Esophagus mucosa (tissue), 1 donor: ENCODE results near the gene ZFAND3. TPM values are rescaled to one million over a fixed set of nuclear protein-coding genes. Genes with fewer than 3 reads are reported as not detected.
"Not testable (repeated sequence)": the region's sequence is repeated elsewhere in the genome, so short reads cannot be mapped to it uniquely, and the experiment has no call there.

Experiments used
- ATAC-seq: fragments of 200-7000 bp; cut with Tn5 transposase; one replicate; pipeline ENCODE4 v1.9.1; 2020
- total RNA-seq: library from RNA; stranded (reverse); gene quantifications from one replicate; pipeline ENCODE4 v1.2.4, GENCODE V29; 2023
- donor health status: DM: yes; HTN: yes; CAD: no.

Gene ZFAND3
- total RNA-seq, 1 donor from 2014 or later, result 42.6 TPM

- ATAC-seq, result no peak
Observed at GRCh38 chr6:38095054-38095453, 275.5 kb downstream of the ZFAND3 start.

- ATAC-seq, result no peak
Observed at GRCh38 chr6:38099221-38099620, 279.7 kb downstream of the ZFAND3 start.

GRCh38 chr6:38100380-38100779 is 280.9 kb downstream of the ZFAND3 start:
- no peak for ATAC-seq

- ATAC-seq, result no peak
Observed at GRCh38 chr6:38103921-38104320, 284.4 kb downstream of the ZFAND3 start.

- no peak for ATAC-seq
Observed at GRCh38 chr6:38105066-38105465, 285.5 kb downstream of the ZFAND3 start.

GRCh38 chr6:38107073-38107472 is 287.5 kb downstream of the ZFAND3 start:
- no peak for ATAC-seq

GRCh38 chr6:38110481-38110971 is 291.0 kb downstream of the ZFAND3 start:
- ATAC-seq, result peak; percentile 77

- ATAC-seq, result no peak
Observed at GRCh38 chr6:38112181-38112580, 292.7 kb downstream of the ZFAND3 start.

GRCh38 chr6:38113825-38114576 is 294.5 kb downstream of the ZFAND3 start:
- no peak for ATAC-seq

GRCh38 chr6:38114976-38115625 is 295.6 kb downstream of the ZFAND3 start:
- ATAC-seq, result peak; percentile 15

- no peak for ATAC-seq
Observed at GRCh38 chr6:38115626-38116008, 296.1 kb downstream of the ZFAND3 start.

GRCh38 chr6:38116248-38116647 is 296.7 kb downstream of the ZFAND3 start:
- ATAC-seq, result peak; percentile 95

- no peak for ATAC-seq
Observed at GRCh38 chr6:38117281-38117680, 297.8 kb downstream of the ZFAND3 start.

- no peak for ATAC-seq
Observed at GRCh38 chr6:38118791-38119365, 299.4 kb downstream of the ZFAND3 start.

- no peak for ATAC-seq
Observed at GRCh38 chr6:38119516-38119915, 300.0 kb downstream of the ZFAND3 start.

GRCh38 chr6:38124224-38124926 is 304.8 kb downstream of the ZFAND3 start:
- not testable (repeated sequence) for ATAC-seq

- no peak for ATAC-seq
Observed at GRCh38 chr6:38127284-38127683, 307.8 kb downstream of the ZFAND3 start.

GRCh38 chr6:38131527-38131965 is 312.0 kb downstream of the ZFAND3 start:
- no peak for ATAC-seq

GRCh38 chr6:38133932-38134703 is 314.6 kb downstream of the ZFAND3 start:
- ATAC-seq, result no peak

GRCh38 chr6:38134704-38135088 is 315.2 kb downstream of the ZFAND3 start:
- ATAC-seq, result no peak

- ATAC-seq, result peak; percentile 48
Observed at GRCh38 chr6:38136547-38136946, 317.0 kb downstream of the ZFAND3 start.

- no peak for ATAC-seq
Observed at GRCh38 chr6:38137608-38138265, 318.2 kb downstream of the ZFAND3 start.
